ENCODE measurements around the gene MED12L.

MED12L gene

DNA sequence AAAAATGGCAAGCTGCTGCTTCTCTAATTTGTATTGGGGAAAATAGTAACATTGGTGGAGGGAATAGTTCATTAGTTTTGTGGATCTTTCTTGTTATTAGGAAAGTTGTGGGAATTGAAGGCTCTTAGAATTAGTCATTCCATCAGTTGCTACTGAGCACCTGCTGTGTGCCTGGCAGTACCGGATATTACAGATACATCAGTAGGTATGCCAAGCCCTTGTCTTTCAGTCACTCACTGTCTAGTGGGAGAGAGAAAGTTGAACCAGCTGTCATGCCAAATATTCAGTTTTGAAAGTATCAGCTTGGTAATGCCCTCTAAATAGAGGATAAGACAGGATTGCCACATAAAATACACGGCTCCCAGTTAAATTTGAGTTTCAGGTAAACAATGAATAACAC is 342.9 kb downstream of the MED12L start:
- no peak for ATAC-seq
- TF ChIP-seq, protein P1, sequence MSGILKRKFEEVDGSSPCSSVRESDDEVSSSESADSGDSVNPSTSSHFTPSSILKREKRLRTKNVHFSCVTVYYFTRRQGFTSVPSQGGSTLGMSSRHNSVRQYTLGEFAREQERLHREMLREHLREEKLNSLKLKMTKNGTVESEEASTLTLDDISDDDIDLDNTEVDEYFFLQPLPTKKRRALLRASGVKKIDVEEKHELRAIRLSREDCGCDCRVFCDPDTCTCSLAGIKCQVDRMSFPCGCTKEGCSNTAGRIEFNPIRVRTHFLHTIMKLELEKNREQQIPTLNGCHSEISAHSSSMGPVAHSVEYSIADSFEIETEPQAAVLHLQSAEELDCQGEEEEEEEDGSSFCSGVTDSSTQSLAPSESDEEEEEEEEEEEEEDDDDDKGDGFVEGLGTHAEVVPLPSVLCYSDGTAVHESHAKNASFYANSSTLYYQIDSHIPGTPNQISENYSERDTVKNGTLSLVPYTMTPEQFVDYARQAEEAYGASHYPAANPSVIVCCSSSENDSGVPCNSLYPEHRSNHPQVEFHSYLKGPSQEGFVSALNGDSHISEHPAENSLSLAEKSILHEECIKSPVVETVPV (CRISPR knock-in tag; IDR thresholded peaks at IDR 0.05): no peak
- no peak for TF ChIP-seq ARNTL (CRISPR knock-in tag; IDR thresholded peaks at IDR 0.05; ENCODE audit: borderline replicate concordance, low read depth)
- no peak for TF ChIP-seq ESRRG (CRISPR knock-in tag; IDR thresholded peaks at IDR 0.05)
- no peak for TF ChIP-seq ZC3H10 (CRISPR knock-in tag; IDR thresholded peaks at IDR 0.05)
- no peak for TF ChIP-seq ZNF70 (CRISPR knock-in tag; IDR thresholded peaks at IDR 0.05)
- TF ChIP-seq TCF4 (CRISPR knock-in tag; IDR thresholded peaks at IDR 0.05; ENCODE audit: borderline replicate concordance): no peak
- TF ChIP-seq SNAI2 (CRISPR knock-in tag; IDR thresholded peaks at IDR 0.05): no peak
- TF ChIP-seq, protein P2, sequence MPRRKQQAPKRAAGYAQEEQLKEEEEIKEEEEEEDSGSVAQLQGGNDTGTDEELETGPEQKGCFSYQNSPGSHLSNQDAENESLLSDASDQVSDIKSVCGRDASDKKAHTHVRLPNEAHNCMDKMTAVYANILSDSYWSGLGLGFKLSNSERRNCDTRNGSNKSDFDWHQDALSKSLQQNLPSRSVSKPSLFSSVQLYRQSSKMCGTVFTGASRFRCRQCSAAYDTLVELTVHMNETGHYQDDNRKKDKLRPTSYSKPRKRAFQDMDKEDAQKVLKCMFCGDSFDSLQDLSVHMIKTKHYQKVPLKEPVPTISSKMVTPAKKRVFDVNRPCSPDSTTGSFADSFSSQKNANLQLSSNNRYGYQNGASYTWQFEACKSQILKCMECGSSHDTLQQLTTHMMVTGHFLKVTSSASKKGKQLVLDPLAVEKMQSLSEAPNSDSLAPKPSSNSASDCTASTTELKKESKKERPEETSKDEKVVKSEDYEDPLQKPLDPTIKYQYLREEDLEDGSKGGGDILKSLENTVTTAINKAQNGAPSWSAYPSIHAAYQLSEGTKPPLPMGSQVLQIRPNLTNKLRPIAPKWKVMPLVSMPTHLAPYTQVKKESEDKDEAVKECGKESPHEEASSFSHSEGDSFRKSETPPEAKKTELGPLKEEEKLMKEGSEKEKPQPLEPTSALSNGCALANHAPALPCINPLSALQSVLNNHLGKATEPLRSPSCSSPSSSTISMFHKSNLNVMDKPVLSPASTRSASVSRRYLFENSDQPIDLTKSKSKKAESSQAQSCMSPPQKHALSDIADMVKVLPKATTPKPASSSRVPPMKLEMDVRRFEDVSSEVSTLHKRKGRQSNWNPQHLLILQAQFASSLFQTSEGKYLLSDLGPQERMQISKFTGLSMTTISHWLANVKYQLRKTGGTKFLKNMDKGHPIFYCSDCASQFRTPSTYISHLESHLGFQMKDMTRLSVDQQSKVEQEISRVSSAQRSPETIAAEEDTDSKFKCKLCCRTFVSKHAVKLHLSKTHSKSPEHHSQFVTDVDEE (CRISPR knock-in tag; IDR thresholded peaks at IDR 0.05): no peak
- TF ChIP-seq OSR1 (CRISPR knock-in tag; IDR thresholded peaks at IDR 0.05): no peak

DNA sequence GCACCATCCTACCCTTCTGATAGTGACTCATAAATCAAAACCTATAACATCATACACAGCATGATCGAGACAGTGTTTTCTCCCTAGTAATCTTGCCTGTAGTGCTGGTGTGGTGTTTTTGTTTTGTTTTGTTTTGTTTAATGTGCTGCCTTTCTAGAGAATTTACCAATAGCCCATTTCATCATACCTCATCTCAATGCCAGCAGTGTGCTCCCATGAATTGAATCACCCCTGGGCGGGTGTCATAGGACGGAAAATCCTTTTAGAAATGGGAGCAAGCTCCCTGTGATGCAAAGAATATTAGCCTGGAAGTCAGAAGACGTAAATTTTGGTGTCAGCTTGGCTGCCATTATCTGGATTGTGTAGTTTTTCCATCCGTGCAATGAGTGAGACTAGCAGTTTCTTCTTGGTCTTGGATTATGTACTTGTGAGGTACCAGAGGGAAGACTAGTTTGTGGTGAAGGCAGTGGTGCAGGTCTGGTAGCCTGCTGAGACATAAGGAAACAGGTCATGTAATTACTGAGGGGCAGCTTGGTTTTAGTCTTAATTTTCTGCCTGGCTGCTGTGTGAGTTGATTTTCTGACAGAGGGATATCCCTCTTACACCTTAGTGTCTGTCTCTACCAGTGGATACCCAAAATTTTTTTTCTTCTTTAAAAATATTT is 345.5 kb downstream of the MED12L start:
- ATAC-seq: no peak
- TF ChIP-seq BACH2 (CRISPR knock-in tag; IDR thresholded peaks at IDR 0.05; ENCODE audit: borderline replicate concordance): no peak
- no peak for TF ChIP-seq OSR1 (CRISPR knock-in tag; IDR thresholded peaks at IDR 0.05)
- TF ChIP-seq SNAI2 (CRISPR knock-in tag; IDR thresholded peaks at IDR 0.05): no peak
- no peak for TF ChIP-seq TOX (CRISPR knock-in tag; IDR thresholded peaks at IDR 0.05; ENCODE audit: borderline replicate concordance)
- TF ChIP-seq ZFP30 (CRISPR knock-in tag; IDR thresholded peaks at IDR 0.05): no peak
- no peak for TF ChIP-seq ZNF565 (CRISPR knock-in tag; conservative IDR thresholded peaks at IDR 0.05; ENCODE audit: low read depth)
- TF ChIP-seq, protein P2 (CRISPR knock-in tag; IDR thresholded peaks at IDR 0.05): no peak
- TF ChIP-seq ISL1 (CRISPR knock-in tag; IDR thresholded peaks at IDR 0.05): no peak

DNA sequence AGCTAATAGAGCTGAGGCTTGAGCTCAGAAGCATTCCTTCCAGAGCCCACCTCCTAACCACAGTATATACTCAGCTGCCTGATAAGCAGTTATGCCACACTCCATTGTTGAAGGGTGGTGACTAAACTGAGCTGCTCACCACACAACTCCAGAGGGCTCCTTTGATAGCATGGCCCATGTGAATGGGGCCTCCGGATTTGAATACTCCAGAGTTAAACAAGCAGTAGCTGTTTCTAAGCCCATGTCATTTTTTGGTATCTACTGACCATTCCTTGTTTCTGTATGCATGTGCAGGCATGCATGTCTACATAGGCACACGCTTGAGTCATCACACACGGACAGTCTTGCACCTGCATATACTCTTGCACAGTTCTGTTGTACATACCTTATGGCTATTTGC is 346.5 kb downstream of the MED12L start:
- TF ChIP-seq ZFP30 (CRISPR knock-in tag; IDR thresholded peaks at IDR 0.05): no peak
- TF ChIP-seq ZNF70 (CRISPR knock-in tag; IDR thresholded peaks at IDR 0.05): no peak
- TF ChIP-seq ISL1 (CRISPR knock-in tag; IDR thresholded peaks at IDR 0.05): no peak
- no peak for TF ChIP-seq OSR1 (CRISPR knock-in tag; IDR thresholded peaks at IDR 0.05)
- no peak for TF ChIP-seq RARB (CRISPR knock-in tag; IDR thresholded peaks at IDR 0.05)
- TF ChIP-seq ARNTL (CRISPR knock-in tag; IDR thresholded peaks at IDR 0.05; ENCODE audit: borderline replicate concordance, low read depth): no peak
- TF ChIP-seq, protein P1 (CRISPR knock-in tag; IDR thresholded peaks at IDR 0.05): no peak
- TF ChIP-seq ESRRG (CRISPR knock-in tag; IDR thresholded peaks at IDR 0.05): no peak
- TF ChIP-seq PPARA (CRISPR knock-in tag; IDR thresholded peaks at IDR 0.05; ENCODE audit: borderline replicate concordance): no peak
- TF ChIP-seq GLIS3 (CRISPR knock-in tag; IDR thresholded peaks at IDR 0.05): no peak
- no peak for TF ChIP-seq CSDC2 (CRISPR knock-in tag; IDR thresholded peaks at IDR 0.05)
- TF ChIP-seq, protein P3, sequence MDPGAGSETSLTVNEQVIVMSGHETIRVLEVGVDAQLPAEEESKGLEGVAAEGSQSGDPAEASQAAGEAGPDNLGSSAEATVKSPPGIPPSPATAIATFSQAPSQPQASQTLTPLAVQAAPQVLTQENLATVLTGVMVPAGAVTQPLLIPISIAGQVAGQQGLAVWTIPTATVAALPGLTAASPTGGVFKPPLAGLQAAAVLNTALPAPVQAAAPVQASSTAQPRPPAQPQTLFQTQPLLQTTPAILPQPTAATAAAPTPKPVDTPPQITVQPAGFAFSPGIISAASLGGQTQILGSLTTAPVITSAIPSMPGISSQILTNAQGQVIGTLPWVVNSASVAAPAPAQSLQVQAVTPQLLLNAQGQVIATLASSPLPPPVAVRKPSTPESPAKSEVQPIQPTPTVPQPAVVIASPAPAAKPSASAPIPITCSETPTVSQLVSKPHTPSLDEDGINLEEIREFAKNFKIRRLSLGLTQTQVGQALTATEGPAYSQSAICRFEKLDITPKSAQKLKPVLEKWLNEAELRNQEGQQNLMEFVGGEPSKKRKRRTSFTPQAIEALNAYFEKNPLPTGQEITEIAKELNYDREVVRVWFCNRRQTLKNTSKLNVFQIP (CRISPR knock-in tag; IDR thresholded peaks at IDR 0.05; ENCODE audit: borderline replicate concordance, low read depth): no peak
- TF ChIP-seq, protein P4, sequence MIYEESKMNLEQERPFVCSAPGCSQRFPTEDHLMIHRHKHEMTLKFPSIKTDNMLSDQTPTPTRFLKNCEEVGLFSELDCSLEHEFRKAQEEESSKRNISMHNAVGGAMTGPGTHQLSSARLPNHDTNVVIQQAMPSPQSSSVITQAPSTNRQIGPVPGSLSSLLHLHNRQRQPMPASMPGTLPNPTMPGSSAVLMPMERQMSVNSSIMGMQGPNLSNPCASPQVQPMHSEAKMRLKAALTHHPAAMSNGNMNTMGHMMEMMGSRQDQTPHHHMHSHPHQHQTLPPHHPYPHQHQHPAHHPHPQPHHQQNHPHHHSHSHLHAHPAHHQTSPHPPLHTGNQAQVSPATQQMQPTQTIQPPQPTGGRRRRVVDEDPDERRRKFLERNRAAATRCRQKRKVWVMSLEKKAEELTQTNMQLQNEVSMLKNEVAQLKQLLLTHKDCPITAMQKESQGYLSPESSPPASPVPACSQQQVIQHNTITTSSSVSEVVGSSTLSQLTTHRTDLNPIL (CRISPR knock-in tag; IDR thresholded peaks at IDR 0.05; ENCODE audit: low read depth): no peak
- no peak for ATAC-seq
